ENCODE data around the gene ANKRD10. TPM values are rescaled to one million over a fixed set of nuclear protein-coding genes. Genes with fewer than 3 reads are reported as not detected.
A peak's percentile ranks its signal among the peaks of the same experiment; 100 is the strongest.

ANKRD10 gene
- total RNA-seq, 2 experiments from 2014 or later, result 127 to 129 TPM

DNA sequence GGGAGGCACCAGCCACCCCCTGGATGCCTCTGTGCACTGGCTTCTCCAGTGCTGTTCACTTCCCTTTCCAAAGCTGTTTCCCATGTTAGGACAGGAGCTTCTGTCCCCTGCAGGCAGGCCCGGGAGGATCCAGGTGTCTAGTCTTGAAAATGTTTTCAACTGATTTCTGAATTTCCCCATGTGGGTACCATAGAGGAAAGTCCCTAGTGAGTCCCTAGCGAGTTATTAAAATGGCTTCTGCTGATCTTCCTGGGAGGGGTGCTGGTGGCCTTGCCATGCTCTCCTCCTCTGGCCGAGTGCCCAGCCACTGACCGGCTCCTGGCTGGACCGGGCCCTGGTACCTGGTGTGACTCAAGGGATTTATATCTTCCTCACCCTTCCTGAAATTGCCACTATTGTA lies 5.2 kb upstream of the ANKRD10 start:
- Mint-ChIP-seq H3K27ac (no peak overlapping the region), H3K9me3 (no peaks in the 10 kb centered on the region), H3K27me3 (peaks cover 14% of the 10 kb centered on the region), H3K36me3 (ENCODE audit: low read depth) (peaks cover 16% of the 10 kb centered on the region), H3K4me3 (no peak overlapping the region), H3K4me1 (peaks cover 35% of the 10 kb centered on the region)
- ChIA-PET CTCF (no interaction called here), POLR2A (interaction anchor here (0.7 to 0.9 kb wide), 2 partner anchors 24 to 205 kb away, joined by 3 read pairs; no protein-coding TSS in a partner anchor)
- no peak for DNase-seq

DNA sequence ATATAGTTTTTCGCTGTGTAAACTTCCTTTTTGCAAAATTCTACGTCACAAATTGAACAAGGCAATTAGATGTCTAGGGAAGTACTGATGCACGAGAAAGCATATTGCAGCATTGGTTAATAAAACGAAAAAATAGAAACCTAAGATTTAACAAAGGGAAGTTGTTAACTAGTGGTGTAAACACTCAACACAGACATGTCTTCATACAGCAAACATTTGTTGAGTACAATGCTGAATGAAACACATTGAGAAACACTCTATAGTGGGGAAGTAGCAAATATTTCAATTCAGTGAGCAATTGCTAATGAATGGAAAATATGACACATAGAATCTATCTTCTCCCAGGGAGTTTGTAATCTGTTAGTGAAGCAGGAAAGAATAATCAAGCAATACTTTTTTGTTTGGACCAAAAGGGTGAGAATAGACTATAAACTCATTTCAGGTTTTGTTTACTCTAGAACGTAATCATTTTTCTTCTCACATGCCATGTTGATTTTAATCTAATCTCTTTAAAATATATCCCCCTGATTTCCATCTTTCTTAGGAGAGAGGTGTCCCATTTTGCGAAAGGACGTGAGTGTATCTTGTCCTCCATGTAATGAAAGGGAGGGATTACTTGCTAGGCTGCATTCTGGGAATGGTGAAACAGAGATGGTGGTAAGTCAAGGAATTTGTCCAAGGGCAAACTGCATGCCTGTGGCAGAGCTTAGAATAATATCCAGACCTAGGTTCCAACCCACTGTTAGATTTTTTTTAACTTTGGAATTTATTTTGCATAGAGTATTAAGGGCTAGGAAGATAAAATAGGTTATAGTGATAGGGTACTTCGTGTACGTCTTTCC lies 1.7 kb upstream of the ANKRD10 start:
- no peak overlapping the region for H3K27ac Mint-ChIP-seq
- DNase-seq, result no peak
- H3K4me1 Mint-ChIP-seq, result peaks cover 52% of the 10 kb centered on the region
- no peaks in the 10 kb centered on the region for H3K9me3 Mint-ChIP-seq
- POLR2A ChIA-PET, result no interaction called here
- H3K27me3 Mint-ChIP-seq, result peaks cover 1% of the 10 kb centered on the region
- H3K36me3 Mint-ChIP-seq (ENCODE audit: low read depth), result peaks cover 32% of the 10 kb centered on the region
- CTCF ChIA-PET, result no interaction called here
- peak overlapping the region; percentile 89 for H3K4me3 Mint-ChIP-seq

- H3K27me3 Mint-ChIP-seq, result peaks cover 1% of the 10 kb centered on the region
- H3K36me3 Mint-ChIP-seq (ENCODE audit: low read depth), result peaks cover 36% of the 10 kb centered on the region
- ChIA-PET POLR2A (interaction anchor here (0.8 to 3.9 kb wide), 17 partner anchors 11 to 246 kb away, joined by 3 to 33 read pairs (median 3); no protein-coding TSS in a partner anchor), CTCF (interaction anchor here (0.6 to 3.5 kb wide), 24 partner anchors 9 to 301 kb away, joined by 3 to 35 read pairs (median 4); partner anchors contain the start of gene NAXD)
- H3K9me3 Mint-ChIP-seq, result no peaks in the 10 kb centered on the region
- peak overlapping the region; percentile 92 for H3K27ac Mint-ChIP-seq
- DNase-seq, result no peak
- peaks cover 48% of the 10 kb centered on the region for H3K4me1 Mint-ChIP-seq
- peak overlapping the region; percentile 89 for H3K4me3 Mint-ChIP-seq
Observed at GRCh38 chr13:110915874-110916206, 971 bp upstream of the ANKRD10 start.

DNA sequence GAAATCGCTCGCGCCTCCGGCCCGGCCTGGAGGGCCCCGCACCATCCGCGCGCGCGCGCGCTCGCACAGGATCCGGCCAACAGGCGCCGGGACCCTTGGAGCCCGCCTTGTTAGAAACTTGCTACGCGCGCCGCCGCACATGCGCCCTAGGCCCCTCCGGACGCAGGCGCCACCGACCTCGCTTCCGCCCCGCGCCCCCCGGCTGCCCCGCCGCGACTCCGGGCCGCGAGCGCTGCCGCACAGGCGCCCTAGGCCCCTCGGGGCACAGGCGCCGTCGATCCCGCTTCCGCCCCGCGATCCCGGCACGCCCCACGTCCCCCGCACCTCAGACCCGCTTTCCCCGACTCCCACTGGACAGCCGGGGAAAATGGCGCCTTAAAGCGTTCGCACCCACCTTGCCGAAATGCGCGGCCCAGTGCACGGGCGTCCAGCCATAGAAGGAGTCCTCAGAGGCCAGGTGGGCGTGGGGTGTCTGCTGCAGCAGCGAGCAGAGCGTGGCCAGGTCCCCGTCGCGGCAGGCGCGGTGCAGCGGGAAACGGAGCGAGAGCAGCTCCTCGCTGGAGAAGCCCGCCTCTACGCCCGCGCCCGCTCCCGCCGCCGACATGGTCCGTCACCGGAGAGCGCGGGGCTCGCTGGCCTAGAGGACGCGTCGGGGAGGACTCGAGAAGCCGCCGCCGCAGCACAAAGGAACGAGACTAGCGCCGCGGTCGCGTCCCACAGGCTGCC lies 375 bp downstream of the ANKRD10 start:
- peaks cover 46% of the 10 kb centered on the region for H3K36me3 Mint-ChIP-seq (ENCODE audit: low read depth)

GRCh38 chr13:110914081-110914330 lies 863 bp downstream of the ANKRD10 start:
- DNase-seq, result no peak
- ChIA-PET CTCF (interaction anchor here (0.8 to 3.5 kb wide), 9 partner anchors 11 to 275 kb away, joined by 3 to 35 read pairs (median 4); no protein-coding TSS in a partner anchor), POLR2A (interaction anchor here (0.7 to 3.9 kb wide), 29 partner anchors 9 to 458 kb away, joined by 3 to 33 read pairs (median 4); partner anchors contain the start of genes CARS2, ING1 and NAXD)
- H3K36me3 Mint-ChIP-seq (ENCODE audit: low read depth), result peaks cover 51% of the 10 kb centered on the region
- no peaks in the 10 kb centered on the region for H3K27me3 Mint-ChIP-seq
- peak overlapping the region; percentile 87 for H3K27ac Mint-ChIP-seq
- no peaks in the 10 kb centered on the region for H3K9me3 Mint-ChIP-seq
- peaks cover 56% of the 10 kb centered on the region for H3K4me1 Mint-ChIP-seq
- peak overlapping the region; percentile 89 for H3K4me3 Mint-ChIP-seq

More for the DNA sequence above, 375 bp downstream of the ANKRD10 start:
- H3K9me3 Mint-ChIP-seq, result no peaks in the 10 kb centered on the region
- H3K27me3 Mint-ChIP-seq, result no peaks in the 10 kb centered on the region
- CTCF ChIA-PET, result interaction anchor here (0.9 to 3.5 kb wide), 21 partner anchors 8 to 299 kb away, joined by 3 to 35 read pairs (median 4); partner anchors contain the start of gene NAXD
- peaks cover 51% of the 10 kb centered on the region for H3K4me1 Mint-ChIP-seq
- DNase-seq, result peak; percentile 78
- H3K27ac Mint-ChIP-seq, result peak overlapping the region; percentile 94
- POLR2A ChIA-PET, result interaction anchor here (0.8 to 3.9 kb wide), 38 partner anchors 10 to 354 kb away, joined by 3 to 33 read pairs (median 4); partner anchors contain the start of genes CARS2, ING1 and NAXD
- peak overlapping the region; percentile 89 for H3K4me3 Mint-ChIP-seq

DNA sequence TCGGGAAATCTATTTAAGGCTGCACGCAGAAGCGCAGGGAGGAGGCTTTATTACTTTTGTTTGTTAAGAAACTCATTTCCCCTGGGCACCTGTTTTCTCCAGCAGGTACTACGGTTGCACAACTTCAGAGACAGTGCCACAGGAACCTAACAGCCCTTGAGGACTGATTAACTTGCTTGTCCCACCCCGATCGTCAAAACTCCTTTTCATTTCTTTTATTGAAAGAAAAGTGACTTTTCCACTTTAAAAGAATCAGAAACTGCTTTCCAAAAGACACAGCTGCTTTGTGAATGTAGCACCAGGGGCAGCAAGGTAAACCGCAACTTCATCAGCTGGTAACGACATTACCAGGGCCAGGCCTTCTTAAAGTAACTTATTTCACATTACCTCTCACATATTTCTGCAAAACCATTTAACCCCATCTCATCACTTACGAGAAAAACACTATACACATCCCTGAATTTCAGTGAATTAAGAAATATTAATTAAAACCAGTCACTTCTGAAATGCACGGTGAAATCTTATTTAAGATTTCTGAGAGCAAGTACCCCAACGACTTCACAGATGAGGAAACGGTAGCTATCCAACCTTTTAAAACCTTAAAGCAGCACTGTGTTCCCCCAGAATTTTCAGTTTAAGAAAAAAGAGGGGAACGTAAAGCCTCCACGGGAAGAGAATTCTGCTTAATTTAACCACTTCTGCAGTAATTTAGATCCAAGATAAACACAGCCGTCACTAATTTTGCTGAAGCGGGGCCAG lies 1.4 kb downstream of the ANKRD10 start:
- POLR2A ChIA-PET, result interaction anchor here (0.7 to 3.9 kb wide), 27 partner anchors 9 to 458 kb away, joined by 3 to 33 read pairs (median 5); partner anchors contain the start of genes CARS2 and NAXD
- H3K4me1 Mint-ChIP-seq, result peaks cover 60% of the 10 kb centered on the region
- H3K27me3 Mint-ChIP-seq, result no peaks in the 10 kb centered on the region

DNA sequence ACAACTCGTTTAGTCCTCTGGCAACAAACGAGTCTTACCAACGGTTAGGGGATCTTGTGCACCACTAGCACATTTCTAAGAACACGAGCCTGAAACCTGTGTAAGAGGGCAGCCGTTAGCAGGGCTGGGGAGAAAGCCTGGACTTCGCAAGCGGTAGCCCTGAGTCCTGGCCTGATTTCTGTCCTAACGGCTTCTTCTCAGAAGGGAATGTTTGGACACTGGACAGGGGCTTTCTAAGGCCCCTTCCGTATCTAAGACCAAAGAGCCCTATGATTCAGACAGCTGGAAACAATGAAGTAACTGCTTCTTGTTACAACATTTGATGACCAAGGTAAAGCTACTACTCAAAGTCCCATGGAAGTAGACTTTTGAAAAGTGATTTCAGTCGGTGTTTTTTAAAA lies 2.2 kb downstream of the ANKRD10 start:
- peak overlapping the region; percentile 87 for H3K27ac Mint-ChIP-seq
- peaks cover 64% of the 10 kb centered on the region for H3K4me1 Mint-ChIP-seq
- H3K4me3 Mint-ChIP-seq, result peak overlapping the region; percentile 89
- no peak for DNase-seq
- H3K36me3 Mint-ChIP-seq (ENCODE audit: low read depth), result peaks cover 50% of the 10 kb centered on the region
- ChIA-PET CTCF (interaction anchor here (2.6 to 3.5 kb wide), 3 partner anchors 9 to 155 kb away, joined by 12 to 35 read pairs (median 30); no protein-coding TSS in a partner anchor), POLR2A (interaction anchor here (1.0 to 3.9 kb wide), 7 partner anchors 8 to 250 kb away, joined by 3 to 33 read pairs (median 15); partner anchors contain the start of gene CARS2)
- H3K27me3 Mint-ChIP-seq, result no peaks in the 10 kb centered on the region
- no peaks in the 10 kb centered on the region for H3K9me3 Mint-ChIP-seq

More for the DNA sequence above, 1.4 kb downstream of the ANKRD10 start:
- Mint-ChIP-seq H3K4me3 (peak overlapping the region; percentile 89), H3K9me3 (no peaks in the 10 kb centered on the region), H3K27ac (peak overlapping the region; percentile 87), H3K36me3 (ENCODE audit: low read depth) (peaks cover 50% of the 10 kb centered on the region)
- CTCF ChIA-PET, result interaction anchor here (0.8 to 3.5 kb wide), 9 partner anchors 10 to 276 kb away, joined by 3 to 35 read pairs (median 4); no protein-coding TSS in a partner anchor
- DNase-seq, result peak; percentile 28

DNA sequence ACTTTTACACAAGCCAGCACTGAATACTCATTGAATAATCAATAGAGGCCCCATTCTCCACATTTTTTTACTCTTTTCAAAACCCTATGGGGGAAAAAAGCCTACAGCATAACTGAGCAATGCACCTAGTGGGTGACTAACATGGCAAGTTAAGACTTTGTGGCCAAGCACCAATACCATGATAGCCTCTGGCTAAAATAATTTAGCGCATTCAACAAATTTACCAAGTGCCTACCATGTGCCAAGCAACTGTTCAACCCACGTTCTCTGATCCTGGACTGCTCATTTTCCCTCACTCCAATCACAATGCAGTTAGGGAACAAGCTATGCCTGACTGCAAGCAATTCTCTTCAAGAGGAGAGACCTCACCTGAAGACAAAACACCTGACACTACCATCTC lies 3.0 kb downstream of the ANKRD10 start:
- Mint-ChIP-seq H3K9me3 (no peaks in the 10 kb centered on the region), H3K4me3 (peak overlapping the region; percentile 89), H3K27me3 (no peaks in the 10 kb centered on the region), H3K27ac (no peak overlapping the region), H3K36me3 (ENCODE audit: low read depth) (peaks cover 54% of the 10 kb centered on the region), H3K4me1 (peaks cover 67% of the 10 kb centered on the region)
- CTCF ChIA-PET, result interaction anchor here (2.6 kb wide), 1 partner anchor 156 kb away, joined by 12 read pairs; no protein-coding TSS in a partner anchor
- no peak for DNase-seq
- POLR2A ChIA-PET, result interaction anchor here (1.0 to 3.9 kb wide), 3 partner anchors 42 to 195 kb away, joined by 3 to 31 read pairs (median 30); no protein-coding TSS in a partner anchor

DNA sequence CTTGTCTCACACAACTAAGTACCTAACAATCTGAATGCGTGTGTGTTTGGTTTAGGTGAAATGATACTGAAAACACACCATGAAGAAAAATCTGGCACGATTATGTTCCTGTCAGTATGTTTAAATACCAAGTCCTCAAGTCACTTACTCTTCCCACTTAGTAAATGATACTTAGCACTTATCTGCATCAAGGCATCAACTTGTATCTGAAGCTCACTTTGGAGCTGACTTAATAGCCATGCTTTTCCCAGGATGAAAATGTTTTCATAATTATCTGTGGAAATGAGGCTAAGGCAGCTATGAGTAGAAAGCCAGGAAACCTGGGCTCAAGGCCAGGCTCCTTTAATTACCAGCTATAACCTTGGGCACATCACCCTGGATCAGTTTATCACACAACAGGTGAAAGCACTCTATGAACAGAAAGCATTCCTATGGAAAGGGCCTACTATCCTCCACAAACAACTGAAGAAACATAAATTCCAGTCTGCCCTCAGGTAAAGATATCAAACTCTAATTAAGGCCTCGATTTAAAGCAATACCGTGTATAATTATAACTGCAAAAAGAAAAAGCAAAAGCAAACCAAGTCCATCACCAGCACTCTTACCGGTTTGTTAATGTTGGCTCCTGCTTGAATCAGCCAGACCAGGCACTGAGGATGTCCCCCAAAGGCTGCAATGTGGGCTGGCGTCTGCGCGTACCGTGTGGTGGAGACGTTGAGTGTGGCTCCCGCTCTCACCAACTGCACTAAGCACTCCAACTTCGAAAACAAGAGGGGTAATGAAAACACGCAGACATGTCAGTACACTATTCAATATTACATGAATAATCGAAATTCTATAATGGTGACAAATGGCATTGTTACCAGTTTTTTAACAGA lies 4.6 kb downstream of the ANKRD10 start:
- Mint-ChIP-seq H3K4me1 (peaks cover 73% of the 10 kb centered on the region), H3K9me3 (no peaks in the 10 kb centered on the region), H3K4me3 (no peak overlapping the region), H3K27me3 (no peaks in the 10 kb centered on the region), H3K36me3 (ENCODE audit: low read depth) (peaks cover 70% of the 10 kb centered on the region), H3K27ac (no peak overlapping the region)
- no peak for DNase-seq
- ChIA-PET POLR2A (no interaction called here), CTCF (interaction anchor here (1.5 kb wide), 1 partner anchor 157 kb away, joined by 3 read pairs; no protein-coding TSS in a partner anchor)

GRCh38 chr13:110907951-110908898 lies 6.6 kb downstream of the ANKRD10 start:
- DNase-seq, result no peak

More at GRCh38 chr13:110907951-110908898, 6.6 kb downstream of the ANKRD10 start:
- ChIA-PET CTCF (interaction anchor here (0.7 to 0.8 kb wide), 2 partner anchors 25 to 226 kb away, joined by 3 read pairs; no protein-coding TSS in a partner anchor), POLR2A (no interaction called here)
- Mint-ChIP-seq H3K27ac (no peak overlapping the region), H3K36me3 (ENCODE audit: low read depth) (peaks cover 78% of the 10 kb centered on the region), H3K4me1 (peaks cover 71% of the 10 kb centered on the region), H3K9me3 (no peaks in the 10 kb centered on the region), H3K4me3 (no peak overlapping the region), H3K27me3 (no peaks in the 10 kb centered on the region)

Data from activated CD4-positive, alpha-beta memory T cell treated with anti-CD3 and anti-CD28 coated beads, Interleukin-2, amount 10 ng/mL, durations not matched to agents 7 days and 5 days (primary cell).